LHCN-M2 (cell line): ENCODE measurements around the gene ARFGAP3. TPM values are rescaled to one million over a fixed set of nuclear protein-coding genes. Genes with fewer than 3 reads are reported as not detected.

ENCODE experiments used
- DNase-seq: peaks from one replicate; pipeline ENCODE4 v3.0.0-alpha.2; 2012; ENCODE audit warnings: low read depth
- polyA plus RNA-seq: library from polyadenylated mRNA; unstranded; fragments of >200 nt; gene quantifications from one replicate; pipeline ENCODE4 v1.2.1, GENCODE V29; 2012; ENCODE audit warnings: missing spikeins
- total RNA-seq: library from RNA; depleted of rRNA; stranded (reverse); fragments of >200 nt; gene quantifications from 2 replicates; pipeline ENCODE4 v1.2.3, GENCODE V29; 2014; rRNA removed

Gene ARFGAP3, protein sequence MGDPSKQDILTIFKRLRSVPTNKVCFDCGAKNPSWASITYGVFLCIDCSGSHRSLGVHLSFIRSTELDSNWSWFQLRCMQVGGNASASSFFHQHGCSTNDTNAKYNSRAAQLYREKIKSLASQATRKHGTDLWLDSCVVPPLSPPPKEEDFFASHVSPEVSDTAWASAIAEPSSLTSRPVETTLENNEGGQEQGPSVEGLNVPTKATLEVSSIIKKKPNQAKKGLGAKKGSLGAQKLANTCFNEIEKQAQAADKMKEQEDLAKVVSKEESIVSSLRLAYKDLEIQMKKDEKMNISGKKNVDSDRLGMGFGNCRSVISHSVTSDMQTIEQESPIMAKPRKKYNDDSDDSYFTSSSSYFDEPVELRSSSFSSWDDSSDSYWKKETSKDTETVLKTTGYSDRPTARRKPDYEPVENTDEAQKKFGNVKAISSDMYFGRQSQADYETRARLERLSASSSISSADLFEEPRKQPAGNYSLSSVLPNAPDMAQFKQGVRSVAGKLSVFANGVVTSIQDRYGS
- total RNA-seq: 76.7 and 87.1 TPM in 2 replicates
- 41.8 TPM for polyA plus RNA-seq

GRCh38 chr22:42856865-42857704 lies at the start of gene ARFGAP3:
Gene ARFGAP3 (minus strand): TSS chr22:42857273. CDS start chr22:42857182, 91 bp downstream.
- DNase-seq: peak; percentile 89

- DNase-seq: peak; percentile 73
Measured at GRCh38 chr22:42905702-42906183, 48.7 kb upstream of the ARFGAP3 start.

- no peak for DNase-seq
Measured at GRCh38 chr22:42905217-42905616, 48.1 kb upstream of the ARFGAP3 start.

GRCh38 chr22:42904050-42904449 lies 47.0 kb upstream of the ARFGAP3 start:
- DNase-seq: no peak

GRCh38 chr22:42902875-42903510 lies 45.9 kb upstream of the ARFGAP3 start:
- peak; percentile 18 for DNase-seq

DNA sequence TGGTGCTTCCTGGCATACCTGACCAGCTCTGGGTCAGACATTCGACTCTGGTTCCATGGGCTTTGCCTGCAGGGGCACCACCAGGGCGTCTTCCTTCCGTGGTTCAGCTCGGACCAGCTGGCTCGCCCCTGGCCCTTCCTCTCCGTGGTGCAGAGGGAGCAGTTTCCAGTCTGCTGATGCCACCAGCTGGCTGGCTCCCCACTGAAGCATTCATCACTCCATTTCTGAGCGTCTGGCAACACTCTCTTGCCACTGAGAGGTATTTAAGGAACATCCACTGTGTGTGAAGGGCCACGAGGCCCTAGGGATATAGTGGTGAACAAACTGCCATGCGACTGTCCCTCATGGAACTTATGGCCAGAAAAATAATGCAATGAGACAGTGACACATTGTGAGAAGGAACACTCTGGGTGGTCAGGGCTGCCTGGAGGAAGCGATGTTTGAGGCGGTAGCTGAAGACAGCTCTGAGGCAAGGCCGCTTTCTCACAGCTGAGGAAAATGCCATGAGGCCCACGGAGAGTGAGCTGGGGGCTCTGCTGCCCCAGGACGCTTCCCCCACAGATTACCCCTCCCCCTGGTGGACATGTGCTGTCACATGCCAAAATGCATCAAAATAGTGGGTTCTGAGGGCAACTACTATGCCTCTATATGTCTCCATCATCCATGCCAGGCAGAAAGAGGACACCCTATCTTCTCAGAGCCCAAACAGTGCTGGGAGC lies 44.9 kb upstream of the ARFGAP3 start:
- no peak for DNase-seq

GRCh38 chr22:42897960-42898359 lies 40.9 kb upstream of the ARFGAP3 start:
- DNase-seq: no peak

GRCh38 chr22:42895541-42895981 lies 38.5 kb upstream of the ARFGAP3 start:
- DNase-seq: no peak

- DNase-seq: no peak
Measured at GRCh38 chr22:42895087-42895486, 38.0 kb upstream of the ARFGAP3 start.

DNA sequence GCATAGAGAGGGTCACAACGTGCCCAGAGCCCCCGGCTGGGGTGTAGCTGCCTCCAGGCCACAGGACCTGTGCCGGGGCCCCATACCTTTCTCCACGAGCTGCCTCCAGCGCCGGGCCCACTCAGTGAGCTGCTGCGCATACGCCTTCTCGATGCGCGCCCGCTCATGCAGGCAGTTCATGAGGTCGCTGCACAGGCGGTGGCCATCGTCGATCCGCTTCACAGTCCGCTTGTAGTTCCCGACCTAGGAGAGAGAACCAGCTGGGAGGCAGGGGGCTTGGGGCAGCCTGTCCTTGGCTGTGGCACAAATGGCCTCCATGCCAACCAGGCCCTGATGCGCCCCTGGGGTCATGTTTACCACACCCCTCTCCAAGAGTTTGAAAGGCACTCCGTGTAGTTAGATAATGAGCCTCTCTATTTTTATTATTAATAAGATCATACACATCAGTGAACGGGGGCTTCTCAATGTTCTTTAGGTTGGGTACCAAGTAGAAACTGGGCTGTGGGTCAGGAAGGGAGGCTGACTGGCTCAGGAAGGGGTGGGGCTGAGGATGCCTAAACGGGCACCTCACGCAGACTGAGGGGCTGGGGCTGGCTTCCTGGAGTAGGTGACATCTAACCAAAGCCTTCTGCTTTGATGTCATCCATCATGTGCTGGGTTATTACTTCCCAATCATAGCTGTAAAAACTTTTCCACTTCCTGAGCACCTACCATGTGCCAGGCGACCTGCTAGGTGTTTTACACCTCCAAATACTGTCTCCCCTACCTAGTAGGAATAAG lies 36.5 kb upstream of the ARFGAP3 start:
- DNase-seq: no peak

GRCh38 chr22:42892571-42893316 lies 35.7 kb upstream of the ARFGAP3 start:
- no peak for DNase-seq

DNA sequence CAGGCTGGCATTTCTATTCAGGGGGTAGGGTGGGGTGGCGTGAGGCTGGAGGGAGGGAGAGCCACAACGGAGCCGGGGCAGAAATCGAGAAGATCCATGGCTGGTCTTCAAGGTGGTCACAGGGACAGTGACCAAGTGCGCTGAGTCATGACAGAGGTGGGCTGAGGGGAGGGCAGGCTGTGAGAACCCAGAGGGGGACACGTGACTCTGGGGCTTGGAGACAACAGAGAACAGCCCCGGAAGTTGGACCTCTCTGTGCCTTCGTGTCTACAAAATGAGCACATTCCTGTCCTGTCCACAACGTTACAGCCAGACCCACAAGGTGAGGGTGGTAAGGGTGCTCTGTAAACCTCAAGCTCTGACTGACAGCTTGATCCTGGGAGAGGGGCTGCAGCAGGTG lies 35.1 kb upstream of the ARFGAP3 start:
- DNase-seq: no peak

DNA sequence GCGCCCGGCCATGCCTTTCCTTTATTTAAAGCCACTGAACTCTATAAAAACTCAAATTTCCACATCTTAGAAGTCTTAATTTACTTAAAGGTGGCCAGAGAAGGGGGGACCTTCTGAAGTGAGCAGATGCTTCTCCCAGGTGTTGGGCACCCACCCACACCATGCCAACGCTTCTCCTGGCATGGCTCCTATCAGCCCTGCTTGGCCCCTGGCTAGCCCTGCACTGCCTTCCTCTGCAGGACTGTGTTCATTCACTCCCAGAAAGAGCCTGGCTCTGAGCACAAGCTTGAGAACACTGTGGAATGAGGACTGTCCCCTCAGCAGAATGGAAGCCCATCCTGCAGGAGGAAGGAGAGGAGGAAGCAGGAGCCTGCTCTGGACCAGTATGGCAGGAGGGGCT lies 34.6 kb upstream of the ARFGAP3 start:
- no peak for DNase-seq

GRCh38 chr22:42891008-42891407 lies 33.9 kb upstream of the ARFGAP3 start:
- no peak for DNase-seq

DNA sequence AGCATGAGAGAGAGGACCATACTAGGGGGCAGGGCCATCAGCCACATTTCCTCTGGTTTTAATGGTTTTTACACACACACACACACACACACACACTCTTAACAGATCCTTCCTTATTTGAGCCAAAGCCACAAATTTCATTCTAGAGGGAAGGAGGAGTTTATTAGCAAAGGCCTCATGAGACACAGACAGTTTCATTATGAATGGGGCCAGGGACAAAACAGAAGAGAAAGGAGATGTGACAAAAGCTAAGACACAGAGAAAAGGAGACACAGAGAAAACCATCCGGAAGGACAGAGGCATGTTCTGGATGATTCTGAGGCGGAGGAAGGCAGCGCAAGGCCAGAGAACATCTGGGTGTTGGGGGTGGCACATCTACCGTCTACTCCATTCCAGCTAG lies 32.2 kb upstream of the ARFGAP3 start:
- no peak for DNase-seq

GRCh38 chr22:42887523-42888507 lies 30.7 kb upstream of the ARFGAP3 start:
- peak; percentile 26 for DNase-seq

DNA sequence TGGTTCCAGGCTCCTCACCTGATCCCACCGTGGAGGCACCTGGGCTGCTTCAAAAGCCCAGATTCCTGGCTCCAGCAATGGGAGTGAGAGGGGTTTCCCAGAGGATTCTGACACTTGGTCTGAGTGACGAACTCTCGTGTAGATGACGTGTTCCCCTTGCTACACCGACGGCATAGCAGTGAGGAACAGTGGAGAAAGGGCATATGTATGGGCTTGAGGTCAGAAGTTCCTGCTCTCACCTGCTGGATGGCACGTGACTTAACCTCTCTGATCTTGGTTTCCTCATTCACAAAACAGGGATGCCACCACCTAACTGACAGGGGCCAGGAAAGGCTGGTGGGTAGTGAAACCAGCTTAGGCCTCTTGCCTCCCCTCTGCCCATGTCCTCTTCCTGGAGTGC lies 30.0 kb upstream of the ARFGAP3 start:
- DNase-seq: no peak

DNA sequence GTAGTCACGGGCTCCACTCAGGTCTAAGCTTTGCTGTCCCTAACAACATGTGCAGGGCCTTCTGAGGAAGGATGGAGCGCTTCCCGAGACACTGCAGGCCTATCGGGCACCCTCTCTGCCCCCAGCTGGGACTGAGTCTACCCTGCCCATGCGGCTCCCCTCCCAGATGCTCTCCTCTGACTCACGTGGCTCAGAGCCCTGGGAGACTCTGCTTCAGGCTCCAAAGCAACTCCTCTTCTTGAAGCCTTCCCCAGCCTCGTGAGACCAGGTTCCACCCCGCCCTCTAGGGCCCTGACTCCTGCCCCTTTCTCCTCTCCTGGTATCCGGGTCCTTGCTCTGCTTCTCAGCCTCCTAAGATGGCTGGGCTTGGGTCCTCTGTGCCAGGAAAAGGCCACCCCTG lies 28.4 kb upstream of the ARFGAP3 start:
- peak; percentile 48 for DNase-seq
